Spleen (tissue), 11 donors: ENCODE data around the gene DDX56. TPM values are rescaled to one million over a fixed set of nuclear protein-coding genes. Genes with fewer than 3 reads are reported as not detected.

ENCODE experiments used
- DNase-seq: peaks from one replicate; pipeline ENCODE4 v3.0.0-alpha.2; 2020
- H3K27ac ChIP-seq, 8 donors: fragments of 200-600 bp; sonication (generic) in 7 of 8; 1 replicate in 4 of 8; 2 replicates in 4 of 8; pipeline versions ENCODE4 v1.5.0 to v1.8.0; 2016 to 2021; ENCODE audit warnings: inconsistent platforms in 4 of 8, mild to moderate bottlenecking in 4 of 8, moderate library complexity in 1 of 8
- H3K27me3 ChIP-seq, 7 donors: fragments of 200-600 bp; sonication (generic) in 6 of 7; replicated peaks in 1 of 7; 1 replicate in 4 of 7; 2 replicates in 3 of 7; pipeline versions ENCODE4 v1.5.0 to v1.8.0; 2016 to 2021; ENCODE audit warnings: inconsistent platforms in 3 of 7, mild to moderate bottlenecking in 1 of 7
- H3K36me3 ChIP-seq, 6 donors: fragments of 200-600 bp; sonication (generic) in 5 of 6; 1 replicate in 4 of 6; 2 replicates in 2 of 6; pipeline versions ENCODE4 v1.5.0 to v1.8.0; 2016 to 2021; ENCODE audit warnings: inconsistent platforms in 2 of 6
- H3K4me1 ChIP-seq, 6 donors: fragments of 200-600 bp; sonication (generic) in 5 of 6; 1 replicate in 3 of 6; 2 replicates in 3 of 6; pipeline versions ENCODE4 v1.5.0 to v1.8.0; 2016 to 2021; ENCODE audit warnings: inconsistent platforms in 3 of 6
- H3K4me3 ChIP-seq, 8 donors: fragments of 200-600 bp; sonication (generic) in 7 of 8; 1 replicate in 4 of 8; 2 replicates in 4 of 8; pipeline versions ENCODE4 v1.5.0 to v1.8.0; 2016 to 2021; ENCODE audit warnings: inconsistent platforms in 4 of 8, mild to moderate bottlenecking in 4 of 8, moderate library complexity in 2 of 8
- H3K9me3 ChIP-seq, 8 donors: fragments of 200-600 bp; sonication (generic) in 7 of 8; 1 replicate in 4 of 8; 2 replicates in 4 of 8; pipeline versions ENCODE4 v1.5.0 to v1.8.0; 2016 to 2021; ENCODE audit warnings: inconsistent platforms in 4 of 8
- POLR2A ChIP-seq, 3 donors: fragments of 450-650 bp; IDR thresholded peaks; one replicate each; pipeline ENCODE4 v1.5.1; 2017; ENCODE audit warnings: antibody characterized with exemption in 3 of 3, mild to moderate bottlenecking in 1 of 3
- POLR2AphosphoS5 ChIP-seq, 3 donors: sonication (generic); formaldehyde crosslinking; IDR thresholded peaks; one replicate each; pipeline ENCODE4 v1.5.1; 2017; ENCODE audit warnings: antibody characterized with exemption in 3 of 3
- WGBS, 5 donors: extraction: QIAGEN DNeasy Blood & Tissue Kit in 3 of 5; methylation state at CpG; one replicate each; pipeline versions ENCODE4 v1.1.5 to v1.1.7; 2013 to 2018; 5-methylcytosine and 5-hydroxymethylcytosine counted together
- intact Hi-C: fragments of 100-400 bp; cut with DNase I; formaldehyde crosslinking; loops from one replicate; pipeline ENCODE4 v1.15.0; 2023; ENCODE audit warnings: low total_unique reads
- polyA plus RNA-seq, 3 donors: library from polyadenylated mRNA; stranded (reverse); fragments of 200-250 nt; gene quantifications; one replicate each; pipeline ENCODE4 v1.2.1, GENCODE V29; 2013
- total RNA-seq, 7 donors: library from RNA; depleted of rRNA in 3 of 7; stranded (reverse); fragments of >200 nt in 3 of 7; fragmentation: NEBNext Ultra II Directional in 4 of 7; extraction: Animal tissue kit (Norgen Biotek cat#: 25700) in 4 of 7; gene quantifications; one replicate each; pipeline versions ENCODE4 v1.1.0 to v1.2.1, GENCODE V29; 2016 to 2021
- TF ChIP-seq, protein P1 (sequence below), 11 experiments: fragments of 200-600 bp in 7 of 11; fragments of 450-650 bp in 4 of 11; sonication (generic) in 4 of 11; IDR thresholded peaks in 8 of 11; conservative IDR thresholded peaks in 3 of 11; 1 replicate in 7 of 11; 2 replicates in 4 of 11; pipeline versions ENCODE4 v1.4.0 to v1.8.0; 2016 to 2021; ENCODE audit warnings: antibody characterized with exemption in 11 of 11, inconsistent platforms in 4 of 11, mild to moderate bottlenecking in 1 of 11
- donor health status: healthy with polysubstance abuse.
- donor health status: DM: no; HTN: no; CAD: no; lungs with moderate emphysema.
- donor health status: DM: no; HTN: no; CAD: no.
- donor health status: Bipolar disorder and iron deficiency.
- donor health status: healthy.
- donor health status: DM: no; HTN: no; CAD: no.
- donor health status: DM: yes; HTN: yes; CAD: no.

DDX56 gene
- total and polyA plus RNA-seq, 10 donors = 56.1 to 130 (median 70.0) TPM

- no peaks in the 10 kb centered on the region for H3K9me3 ChIP-seq
- WGBS, 5 donors = 83 to 93% (median 91%) methylated on average over 3 of the region's 3 CpGs
- no peak overlapping the region for H3K4me3 ChIP-seq
- H3K27ac ChIP-seq = no peak overlapping the region
- TF ChIP-seq POLR2AphosphoS5 (IDR thresholded peaks at IDR 0.05) = no peak
- TF ChIP-seq, protein P1, sequence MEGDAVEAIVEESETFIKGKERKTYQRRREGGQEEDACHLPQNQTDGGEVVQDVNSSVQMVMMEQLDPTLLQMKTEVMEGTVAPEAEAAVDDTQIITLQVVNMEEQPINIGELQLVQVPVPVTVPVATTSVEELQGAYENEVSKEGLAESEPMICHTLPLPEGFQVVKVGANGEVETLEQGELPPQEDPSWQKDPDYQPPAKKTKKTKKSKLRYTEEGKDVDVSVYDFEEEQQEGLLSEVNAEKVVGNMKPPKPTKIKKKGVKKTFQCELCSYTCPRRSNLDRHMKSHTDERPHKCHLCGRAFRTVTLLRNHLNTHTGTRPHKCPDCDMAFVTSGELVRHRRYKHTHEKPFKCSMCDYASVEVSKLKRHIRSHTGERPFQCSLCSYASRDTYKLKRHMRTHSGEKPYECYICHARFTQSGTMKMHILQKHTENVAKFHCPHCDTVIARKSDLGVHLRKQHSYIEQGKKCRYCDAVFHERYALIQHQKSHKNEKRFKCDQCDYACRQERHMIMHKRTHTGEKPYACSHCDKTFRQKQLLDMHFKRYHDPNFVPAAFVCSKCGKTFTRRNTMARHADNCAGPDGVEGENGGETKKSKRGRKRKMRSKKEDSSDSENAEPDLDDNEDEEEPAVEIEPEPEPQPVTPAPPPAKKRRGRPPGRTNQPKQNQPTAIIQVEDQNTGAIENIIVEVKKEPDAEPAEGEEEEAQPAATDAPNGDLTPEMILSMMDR (IDR thresholded peaks at IDR 0.05 in 8 of 11, conservative IDR thresholded peaks at IDR 0.05 in 3 of 11) = no peak
- TF ChIP-seq POLR2A (IDR thresholded peaks at IDR 0.05) = no peak
- no peaks in the 10 kb centered on the region for H3K4me1 ChIP-seq
- peaks cover 0 to 4% (median 0%) of the 10 kb centered on the region in 7 donors for H3K27me3 ChIP-seq
- no peaks in the 10 kb centered on the region for H3K36me3 ChIP-seq
- intact Hi-C loops = no loop called here
- DNase-seq = no peak
These were observed 24.8 kb downstream of the DDX56 start for GRCh38 chr7:44548893-44549292.

DNA sequence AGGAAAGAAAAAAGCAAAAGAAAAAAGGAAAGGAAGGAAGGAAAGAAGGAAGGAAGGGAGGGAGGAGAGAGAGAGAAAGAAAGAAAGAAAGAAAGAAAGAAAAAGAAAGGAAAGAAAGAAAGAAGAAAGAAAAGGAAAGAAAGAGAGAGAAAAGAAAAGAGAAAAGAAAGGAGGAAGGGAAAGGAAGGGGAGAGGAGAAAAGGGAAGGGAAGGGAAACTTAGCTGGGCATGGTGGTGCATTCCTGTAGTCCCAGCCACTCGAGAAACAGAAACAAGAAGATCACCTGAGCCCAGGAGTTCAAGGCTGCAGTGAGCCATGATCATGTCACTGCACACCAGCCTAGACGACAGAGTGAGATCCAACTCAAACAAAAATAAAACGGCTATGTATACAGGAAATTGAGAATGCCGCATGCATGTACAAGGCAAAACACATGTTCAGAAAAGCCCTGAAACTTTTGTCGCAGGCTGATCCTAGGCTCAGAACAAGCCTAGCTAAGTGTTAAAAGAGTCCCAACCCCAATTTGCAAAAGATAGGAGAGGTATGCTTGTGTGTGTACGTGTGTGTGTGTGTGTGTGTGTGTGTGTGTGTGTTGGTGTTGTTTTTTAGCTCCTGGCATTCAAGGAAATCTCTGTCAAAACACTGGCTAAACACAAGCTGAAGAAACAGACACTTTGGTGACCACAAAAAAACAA lies 26.0 kb downstream of the DDX56 start:
- WGBS, 5 donors = 40 to 58% (median 46%) methylated on average over 6 of the region's 6 CpGs
- peaks cover 0 to 4% (median 0%) of the 10 kb centered on the region in 7 donors for H3K27me3 ChIP-seq
- no peaks in the 10 kb centered on the region for H3K36me3 ChIP-seq
- H3K4me1 ChIP-seq = no peaks in the 10 kb centered on the region
- H3K9me3 ChIP-seq = no peaks in the 10 kb centered on the region
- no peak overlapping the region for H3K4me3 ChIP-seq
- H3K27ac ChIP-seq = no peak overlapping the region
- no peak for DNase-seq
- TF ChIP-seq POLR2AphosphoS5 (IDR thresholded peaks at IDR 0.05) (no peak), POLR2A (IDR thresholded peaks at IDR 0.05) (no peak)
- TF ChIP-seq, protein P1 (IDR thresholded peaks at IDR 0.05 in 8 of 11, conservative IDR thresholded peaks at IDR 0.05 in 3 of 11) = no peak
- intact Hi-C loops = no loop called here

DNA sequence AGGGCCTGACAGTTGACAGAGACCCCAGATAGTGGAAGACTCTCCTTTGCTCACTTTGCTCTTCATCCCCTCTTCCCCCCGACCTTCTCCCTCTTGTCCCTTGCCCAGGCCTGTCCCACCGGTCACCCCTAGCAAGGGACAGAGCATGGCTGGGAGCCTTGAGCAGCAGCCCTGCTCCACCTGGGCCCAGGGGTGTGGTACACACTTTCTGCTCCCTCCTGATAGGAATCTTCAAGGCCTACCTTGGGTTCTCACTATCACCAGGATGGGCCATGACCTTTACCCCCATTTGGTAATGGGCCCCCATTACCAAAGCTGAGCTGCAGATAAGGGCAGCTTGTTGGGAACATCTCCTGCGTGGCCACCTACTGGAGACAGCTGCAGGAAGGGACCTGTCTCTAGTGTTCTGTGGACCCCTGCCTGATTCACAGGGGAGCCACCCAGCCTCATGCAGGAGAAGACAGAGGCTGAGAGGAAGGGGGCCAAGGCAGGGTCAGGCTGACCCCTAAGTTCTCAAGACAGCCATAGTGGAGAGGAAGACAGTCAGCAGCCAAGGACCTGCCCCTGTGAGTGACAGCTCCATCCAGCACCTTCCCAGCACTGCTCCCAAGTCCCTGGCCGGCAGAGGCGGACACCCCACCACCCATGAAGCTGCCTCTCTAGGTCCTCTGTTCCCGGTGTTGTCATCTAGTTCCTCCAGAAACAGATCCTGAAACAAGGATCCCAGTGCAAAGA lies 31.7 kb downstream of the DDX56 start:
- intact Hi-C loops = no loop called here
- Histone ChIP-seq H3K4me1 (no peaks in the 10 kb centered on the region), H3K27me3 (no peaks in the 10 kb centered on the region), H3K27ac (no peak overlapping the region), H3K36me3 (no peaks in the 10 kb centered on the region), H3K4me3 (no peak overlapping the region), H3K9me3 (no peaks in the 10 kb centered on the region)
- peak; percentile 58 for DNase-seq
- no peak for TF ChIP-seq POLR2AphosphoS5 (IDR thresholded peaks at IDR 0.05)
- TF ChIP-seq, protein P1 (IDR thresholded peaks at IDR 0.05 in 8 of 11, conservative IDR thresholded peaks at IDR 0.05 in 3 of 11) = no peak
- TF ChIP-seq POLR2A (IDR thresholded peaks at IDR 0.05) = no peak
- WGBS, 5 donors = 85 to 93% (median 86%) methylated on average over 6 of the region's 6 CpGs
